ENCODE measurements around the gene TAOK2. TPM values are rescaled to one million over a fixed set of nuclear protein-coding genes. Genes with fewer than 3 reads are reported as not detected.

The TAOK2 gene
- total and polyA plus RNA-seq, 2 of the 4 experiments (the other 2 are of a cell fraction), result 23.0 to 31.7 TPM

DNA sequence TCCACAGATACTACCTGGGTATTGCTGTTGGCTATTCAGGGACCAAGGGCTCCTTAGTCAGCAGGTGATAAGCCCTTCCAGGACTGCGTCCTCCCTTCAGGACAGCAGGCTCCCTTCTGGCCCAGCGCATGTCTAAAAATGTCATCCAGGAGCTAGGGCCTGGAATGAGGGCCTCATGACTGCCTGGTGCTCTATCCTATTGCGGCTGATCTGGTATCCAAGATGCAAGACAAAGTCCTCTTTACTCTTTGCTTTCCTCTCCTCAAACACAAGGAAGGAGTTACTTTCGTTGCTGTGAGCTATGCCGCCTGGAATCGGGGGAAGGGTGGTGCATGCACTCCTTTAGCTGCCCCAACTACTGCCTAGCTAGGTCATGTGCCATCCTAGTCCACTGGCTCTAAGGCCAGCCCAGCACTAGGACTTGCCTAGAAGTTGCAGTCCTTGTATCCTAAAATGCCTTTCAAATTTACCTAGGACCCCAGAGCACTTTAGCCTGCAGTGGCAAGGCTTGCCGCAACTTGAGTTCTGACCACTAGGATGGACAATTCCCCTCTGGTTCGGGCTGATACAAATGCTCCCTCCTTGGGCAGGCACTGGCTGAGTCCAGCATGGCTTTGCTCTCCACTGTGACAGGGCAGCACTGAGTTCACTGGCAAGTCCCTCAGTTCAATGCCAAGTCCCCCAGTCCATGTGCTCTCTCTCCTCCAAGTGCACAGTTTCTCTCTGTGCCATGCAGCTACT lies 21.9 kb upstream of the TAOK2 start:
- CTCF ChIA-PET, result no interaction called here
- H3K4me3 ChIP-seq (ENCODE audit: insufficient read depth, low read depth, low read length), result no peak overlapping the region
- dilution Hi-C loops (cut with HindIII; ENCODE audit: low sequenced_read_pairs, unreplicated experiment), result no loop called here
- no peak overlapping the region for H3K56ac ChIP-seq (ENCODE audit: extremely low read depth, insufficient read depth, low read length)
- H4K91ac ChIP-seq (ENCODE audit: insufficient read depth, low read depth, low read length), result no peak overlapping the region
- no peaks in the 10 kb centered on the region for H3K36me3 ChIP-seq (ENCODE audit: control insufficient read depth, insufficient read depth, low read length)
- no peak overlapping the region for H3K14ac ChIP-seq (replicated peaks; ENCODE audit: low read depth, low read length)
- H3K4me1 ChIP-seq (ENCODE audit: control insufficient read depth, insufficient read depth, low read length), result no peaks in the 10 kb centered on the region
- POLR2A ChIA-PET (ENCODE audit: unreplicated experiment), result no interaction called here
- no peak overlapping the region for H3K9ac ChIP-seq (ENCODE audit: low read depth, low read length)
- H2BK15ac ChIP-seq (ENCODE audit: low read depth, low read length), result no peak overlapping the region
- H3K4me2 ChIP-seq (ENCODE audit: low read depth, low read length), result no peak overlapping the region
- no peaks in the 10 kb centered on the region for H3K9me1 ChIP-seq (ENCODE audit: insufficient read depth, low read length)
- H2BK120ac ChIP-seq (ENCODE audit: low read depth, low read length), result no peak overlapping the region
- no TSS peak for BruUV-seq (replicated peaks)
- no peak overlapping the region for H3K18ac ChIP-seq (ENCODE audit: low read depth, low read length)
- no peak for TF ChIP-seq NFE2L2 (IDR thresholded peaks at IDR 0.05; ENCODE audit: low read depth, low read length)
- TF ChIP-seq CEBPB (IDR thresholded peaks at IDR 0.05; ENCODE audit: low read depth, low read length), result no peak
- no peak for TF ChIP-seq RFX5 (IDR thresholded peaks at IDR 0.05; ENCODE audit: low read depth, low read length)
- TF ChIP-seq, protein P1, sequence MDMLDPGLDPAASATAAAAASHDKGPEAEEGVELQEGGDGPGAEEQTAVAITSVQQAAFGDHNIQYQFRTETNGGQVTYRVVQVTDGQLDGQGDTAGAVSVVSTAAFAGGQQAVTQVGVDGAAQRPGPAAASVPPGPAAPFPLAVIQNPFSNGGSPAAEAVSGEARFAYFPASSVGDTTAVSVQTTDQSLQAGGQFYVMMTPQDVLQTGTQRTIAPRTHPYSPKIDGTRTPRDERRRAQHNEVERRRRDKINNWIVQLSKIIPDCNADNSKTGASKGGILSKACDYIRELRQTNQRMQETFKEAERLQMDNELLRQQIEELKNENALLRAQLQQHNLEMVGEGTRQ (IDR thresholded peaks at IDR 0.05; ENCODE audit: low read depth, low read length), result no peak
- no peak for TF ChIP-seq CHD1 (IDR thresholded peaks at IDR 0.05; ENCODE audit: low read depth, low read length)
- TF ChIP-seq FOS (IDR thresholded peaks at IDR 0.05; ENCODE audit: low read depth, low read length), result no peak
- no peak for TF ChIP-seq MAZ (IDR thresholded peaks at IDR 0.05; ENCODE audit: borderline replicate concordance, low read depth, low read length)
- TF ChIP-seq RAD21 (IDR thresholded peaks at IDR 0.05; ENCODE audit: low read length), result no peak
- TF ChIP-seq BHLHE40 (IDR thresholded peaks at IDR 0.05; ENCODE audit: low read depth, low read length), result no peak
- no peak overlapping the region for H3K27ac ChIP-seq (ENCODE audit: insufficient read depth, low read length)
- H3K4ac ChIP-seq (ENCODE audit: low read depth, low read length), result no peak overlapping the region
- in situ Hi-C loops (cut with MboI; ENCODE audit: low sequenced_read_pairs), result no loop called here
- H2BK5ac ChIP-seq (ENCODE audit: low read depth, low read length, poor library complexity, severe bottlenecking), result no peak overlapping the region
- WGBS, 2 experiments (ENCODE audit: extremely low coverage in 2 of 2, insufficient read length in 1 of 2), result 73% methylated on average over 7 of the region's 8 CpGs; no CpG with 5 or more reads in 1 of the 2 experiments
- H2AK9ac ChIP-seq (replicated peaks; ENCODE audit: low read depth, low read length, poor library complexity), result no peak overlapping the region
- ATAC-seq (ENCODE audit: low read depth) (no peak; the same call in 1 of the 2 replicates), DNase-seq (no peak)
- peak overlapping the region; percentile 51 for H2AFZ ChIP-seq (replicated peaks; ENCODE audit: low read length, poor library complexity)
- no peak overlapping the region for H2BK20ac ChIP-seq (ENCODE audit: low read depth, low read length)
- H4K8ac ChIP-seq (ENCODE audit: low read depth in 2 of 2, low read length in 2 of 2), result no peak overlapping the region
- intact Hi-C loops (cut with micrococcal nuclease), result no loop called here
- H4K5ac ChIP-seq (ENCODE audit: low read depth, low read length), result no peak overlapping the region
- H2AK5ac ChIP-seq (ENCODE audit: low read depth, low read length), result no peak overlapping the region
- H3K9me3 ChIP-seq (ENCODE audit: control insufficient read depth, insufficient read depth, low read length), result no peaks in the 10 kb centered on the region
- H3K79me1 ChIP-seq (ENCODE audit: low read depth in 1 of 2, low read length in 2 of 2), result no peaks in the 10 kb centered on the region
- H3K23ac ChIP-seq (ENCODE audit: low read depth, low read length), result no peak overlapping the region
- H4K20me1 ChIP-seq (ENCODE audit: insufficient read depth, low read length), result no peaks in the 10 kb centered on the region
- H3K27me3 ChIP-seq (ENCODE audit: control insufficient read depth, insufficient read depth, low read length), result no peaks in the 10 kb centered on the region
